NCI-H510A treated with DMSO at 0.1 percent for 48 hours (cell line): Measurements from ENCODE around the gene RPS6KB1.
"Not testable (repeated sequence)": the region's sequence is repeated elsewhere in the genome, so short reads cannot be mapped to it uniquely, and the experiment has no call there.

Experiments
- DNase-seq: peaks from one replicate; lab custom pipeline; 2025; lab: John Stamatoyannopoulos, UW

The RPS6KB1 gene

GRCh38 chr17:59870482-59870881 is 22.4 kb upstream of the RPS6KB1 start:
- no peak for DNase-seq

GRCh38 chr17:59872351-59872750 is 20.6 kb upstream of the RPS6KB1 start:
- no peak for DNase-seq

- not testable (repeated sequence) for DNase-seq
Measured at GRCh38 chr17:59873414-59873813, 19.5 kb upstream of the RPS6KB1 start.

GRCh38 chr17:59874376-59874775 is 18.5 kb upstream of the RPS6KB1 start:
- DNase-seq = no peak

- no peak for DNase-seq
Measured at GRCh38 chr17:59876107-59876506, 16.8 kb upstream of the RPS6KB1 start.

GRCh38 chr17:59877965-59878364 is 15.0 kb upstream of the RPS6KB1 start:
- DNase-seq = no peak

- no peak for DNase-seq
Measured at GRCh38 chr17:59878624-59879023, 14.3 kb upstream of the RPS6KB1 start.

- no peak for DNase-seq
Measured at GRCh38 chr17:59884861-59885260, 8.1 kb upstream of the RPS6KB1 start.

- no peak for DNase-seq
Measured at GRCh38 chr17:59888145-59888750, 4.7 kb upstream of the RPS6KB1 start.

- DNase-seq = no peak
Measured at GRCh38 chr17:59890720-59891119, 2.2 kb upstream of the RPS6KB1 start.

GRCh38 chr17:59892251-59892923 is 534 bp upstream of the RPS6KB1 start:
- DNase-seq = no peak

GRCh38 chr17:59893676-59894100 is 767 bp downstream of the RPS6KB1 start:
- DNase-seq = peak; percentile 87

- no peak for DNase-seq
Measured at GRCh38 chr17:59897090-59897489, 4.2 kb downstream of the RPS6KB1 start.

GRCh38 chr17:59899099-59899498 is 6.2 kb downstream of the RPS6KB1 start:
- DNase-seq = no peak

- DNase-seq = no peak
Measured at GRCh38 chr17:59901604-59902003, 8.7 kb downstream of the RPS6KB1 start.

- no peak for DNase-seq
Measured at GRCh38 chr17:59903455-59903854, 10.5 kb downstream of the RPS6KB1 start.

GRCh38 chr17:59907467-59907866 is 14.5 kb downstream of the RPS6KB1 start:
- DNase-seq = no peak

GRCh38 chr17:59914274-59914854 is 21.4 kb downstream of the RPS6KB1 start:
- peak; percentile 87 for DNase-seq

- no peak for DNase-seq
Measured at GRCh38 chr17:59916446-59916845, 23.5 kb downstream of the RPS6KB1 start.

GRCh38 chr17:59920637-59921036 is 27.7 kb downstream of the RPS6KB1 start:
- not testable (repeated sequence) for DNase-seq

GRCh38 chr17:59930121-59930520 is 37.2 kb downstream of the RPS6KB1 start:
- not testable (repeated sequence) for DNase-seq

GRCh38 chr17:59930768-59931167 is 37.8 kb downstream of the RPS6KB1 start:
- not testable (repeated sequence) for DNase-seq

- not testable (repeated sequence) for DNase-seq
Measured at GRCh38 chr17:59933317-59933716, 40.4 kb downstream of the RPS6KB1 start.
